DOHH2 (cell line): ENCODE measurements around the gene ADAM8.

Source experiments
- H3F3A ChIP-seq: fragments of 200-600 bp; sonication (generic), shearing (Covaris generic); 2 replicates; pipeline ENCODE4 v1.6.0; 2016; ENCODE audit warnings: antibody characterized with exemption, mild to moderate bottlenecking; ENCODE audit not compliant: control insufficient read depth, insufficient read depth
- H3K27ac ChIP-seq: fragments of 200-600 bp; sonication (generic); 2 replicates; pipeline ENCODE4 v1.5.1; 2014; ENCODE audit warnings: low read depth, mild to moderate bottlenecking, low read length, moderate library complexity
- H3K27me3 ChIP-seq: fragments of 200-600 bp; sonication (generic); 2 replicates; pipeline ENCODE4 v1.6.1; 2014; ENCODE audit warnings: mild to moderate bottlenecking, low read length, mixed read lengths; ENCODE audit not compliant: control insufficient read depth
- H3K36me3 ChIP-seq: fragments of 200-600 bp; sonication (generic); 2 replicates; pipeline ENCODE4 v1.6.1; 2014; ENCODE audit warnings: mild to moderate bottlenecking, low read length, moderate library complexity, mixed read lengths; ENCODE audit not compliant: control insufficient read depth
- H3K4me1 ChIP-seq: fragments of 200-600 bp; sonication (generic); 2 replicates; pipeline ENCODE4 v1.6.1; 2014; ENCODE audit warnings: mild to moderate bottlenecking, low read length, mixed read lengths; ENCODE audit not compliant: control insufficient read depth
- H3K4me2 ChIP-seq: fragments of 200-600 bp; sonication (generic); 2 replicates; pipeline ENCODE4 v1.6.0; 2014; ENCODE audit warnings: mild to moderate bottlenecking, low read length, moderate library complexity
- H3K4me3 ChIP-seq: fragments of 200-600 bp; sonication (generic); 2 replicates; pipeline ENCODE4 v1.5.1; 2014; ENCODE audit warnings: mild to moderate bottlenecking, low read length, mixed read lengths
- H3K79me2 ChIP-seq: fragments of 200-600 bp; sonication (generic); 2 replicates; pipeline ENCODE4 v1.6.1; 2014; ENCODE audit warnings: mild to moderate bottlenecking, low read length, mixed read lengths; ENCODE audit not compliant: control insufficient read depth
- H3K9me2 ChIP-seq: fragments of 200-600 bp; sonication (generic); replicated peaks from 2 replicates; pipeline ENCODE4 v1.6.1; 2014; ENCODE audit warnings: mild to moderate bottlenecking, low read length, mixed read lengths; ENCODE audit not compliant: control insufficient read depth
- H3K9me3 ChIP-seq: fragments of 200-600 bp; sonication (generic); 2 replicates; pipeline ENCODE4 v1.6.1; 2014; ENCODE audit warnings: antibody characterized with exemption, low read length, mixed read lengths; ENCODE audit not compliant: control insufficient read depth, insufficient read depth
- H4K20me1 ChIP-seq: fragments of 200-600 bp; sonication (generic); 2 replicates; pipeline ENCODE4 v1.6.0; 2014; ENCODE audit warnings: low read depth, mild to moderate bottlenecking, antibody characterized with exemption, low read length, moderate library complexity; ENCODE audit not compliant: control insufficient read depth, insufficient read depth
- CTCF ChIP-seq: fragments of 200-600 bp; sonication (generic); IDR thresholded peaks from one replicate; pipeline ENCODE4 v1.5.1; 2014; ENCODE audit warnings: antibody characterized with exemption, mild to moderate bottlenecking, low read depth, low read length; ENCODE audit not compliant: poor library complexity, severe bottlenecking
- EZH2phosphoT487 ChIP-seq: fragments of 200-600 bp; sonication (generic); IDR thresholded peaks from 2 replicates; pipeline ENCODE4 v1.6.1; 2017; ENCODE audit warnings: borderline replicate concordance, mild to moderate bottlenecking, antibody characterized with exemption, low read length, moderate library complexity, mixed read lengths

The ADAM8 gene

GRCh38 chr10:133239990-133240389 lies 36.7 kb downstream of the ADAM8 start:
- Histone ChIP-seq H3K4me2 (no peak overlapping the region), H3F3A (no peaks in the 10 kb centered on the region), H3K79me2 (no peaks in the 10 kb centered on the region), H3K9me3 (no peaks in the 10 kb centered on the region), H3K4me3 (no peak overlapping the region), H3K27ac (no peak overlapping the region), H3K27me3 (peaks cover 10% of the 10 kb centered on the region), H3K4me1 (no peaks in the 10 kb centered on the region), H3K36me3 (no peaks in the 10 kb centered on the region), H3K9me2 (no peaks in the 10 kb centered on the region), H4K20me1 (no peaks in the 10 kb centered on the region)
- TF ChIP-seq EZH2phosphoT487 (no peak), CTCF (no peak)

GRCh38 chr10:133238466-133238804 lies 38.2 kb downstream of the ADAM8 start:
- no peak overlapping the region for H3K27ac ChIP-seq
- no peaks in the 10 kb centered on the region for H3K36me3 ChIP-seq
- no peak overlapping the region for H3K4me2 ChIP-seq
- peaks cover 10% of the 10 kb centered on the region for H3K27me3 ChIP-seq
- no peak overlapping the region for H3K4me3 ChIP-seq
- H3K4me1 ChIP-seq: no peaks in the 10 kb centered on the region
- no peak for TF ChIP-seq EZH2phosphoT487
- TF ChIP-seq CTCF: no peak
- H3F3A ChIP-seq: no peaks in the 10 kb centered on the region
- H3K79me2 ChIP-seq: no peaks in the 10 kb centered on the region
- H3K9me2 ChIP-seq: no peaks in the 10 kb centered on the region
- no peaks in the 10 kb centered on the region for H4K20me1 ChIP-seq
- no peaks in the 10 kb centered on the region for H3K9me3 ChIP-seq

- Histone ChIP-seq H3K4me2 (no peak within 1 kb of the TSS), H4K20me1 (no peaks in the 10 kb centered on the region)
These were observed 38.8 kb downstream of the ADAM8 start, which contains the start of gene VENTX for GRCh38 chr10:133237588-133238465. VENTX (plus strand) TSS chr10:133237855; CDS start chr10:133237915, 60 bp downstream.

More at GRCh38 chr10:133237588-133238465, 38.8 kb downstream of the ADAM8 start, which contains the start of gene VENTX:
- H3K4me1 ChIP-seq: no peaks in the 10 kb centered on the region
- H3K9me2 ChIP-seq: no peaks in the 10 kb centered on the region
- H3K27me3 ChIP-seq: peaks cover 10% of the 10 kb centered on the region
- TF ChIP-seq EZH2phosphoT487 (no peak), CTCF (no peak)
- no peaks in the 10 kb centered on the region for H3K36me3 ChIP-seq
- H3K9me3 ChIP-seq: no peaks in the 10 kb centered on the region
- H3K79me2 ChIP-seq: no peaks in the 10 kb centered on the region
- no peak within 1 kb of the TSS for H3K27ac ChIP-seq
- no peak within 1 kb of the TSS for H3K4me3 ChIP-seq
- H3F3A ChIP-seq: no peaks in the 10 kb centered on the region
